T47D (cell line): ENCODE results near the gene GRAMD1C.
"Not testable (repeated sequence)": the region's sequence is repeated elsewhere in the genome, so short reads cannot be mapped to it uniquely, and the experiment has no call there.

Source experiments
- DNase-seq, 2 experiments: peaks; one replicate each; pipeline versions ENCODE4 v3.0.0 to v3.0.0-alpha.2; 2011 to 2012; ENCODE audit warnings: low read depth in 1 of 2, low spot score in 1 of 2
- JUND ChIP-seq: IDR thresholded peaks from 2 replicates; pipeline ENCODE4 v1.6.1; 2012; ENCODE audit warnings: low read depth
- in situ Hi-C: cut with HindIII; loops from 2 replicates; pipeline ENCODE4 v1.10.0; 2016; ENCODE audit warnings: low sequenced_read_pairs, low pct_unique_long_range_greater_than_20kb

The GRAMD1C gene

DNA sequence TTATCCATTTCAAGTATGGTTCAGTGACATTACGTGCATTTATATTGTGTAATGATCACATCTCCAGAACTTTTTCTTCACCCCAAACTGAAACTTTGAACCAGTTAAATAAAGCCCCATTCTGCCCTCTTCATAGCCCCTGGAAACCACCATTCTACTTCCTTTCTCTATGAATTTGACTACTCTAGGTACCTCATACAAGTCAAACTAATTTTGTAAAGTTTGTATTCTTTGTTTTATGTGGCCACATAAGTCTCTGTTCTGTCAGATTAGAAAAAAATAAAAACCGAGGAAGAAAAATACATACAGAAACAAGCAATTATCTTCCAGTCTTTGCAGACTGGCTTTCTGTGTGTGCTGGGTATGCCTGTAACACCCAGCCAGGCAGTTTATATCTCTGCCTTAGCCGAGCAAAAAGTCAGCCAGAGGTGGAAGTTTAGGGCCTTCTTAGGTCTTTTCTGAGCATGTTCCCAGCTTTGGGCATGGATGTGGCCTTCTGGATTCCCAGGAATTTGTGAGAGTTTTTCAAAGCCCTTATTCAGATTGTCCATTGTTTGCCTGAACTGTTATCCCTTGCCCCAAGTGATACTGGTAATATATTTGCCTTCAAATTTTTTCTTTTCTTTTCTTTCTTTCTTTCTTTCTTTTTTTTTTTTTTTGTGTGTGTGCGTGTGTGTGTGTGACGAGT lies 6.0 kb upstream of the GRAMD1C start:
- TF ChIP-seq JUND, result no peak
- in situ Hi-C loops, result no loop called here
- DNase-seq, result no peak

DNA sequence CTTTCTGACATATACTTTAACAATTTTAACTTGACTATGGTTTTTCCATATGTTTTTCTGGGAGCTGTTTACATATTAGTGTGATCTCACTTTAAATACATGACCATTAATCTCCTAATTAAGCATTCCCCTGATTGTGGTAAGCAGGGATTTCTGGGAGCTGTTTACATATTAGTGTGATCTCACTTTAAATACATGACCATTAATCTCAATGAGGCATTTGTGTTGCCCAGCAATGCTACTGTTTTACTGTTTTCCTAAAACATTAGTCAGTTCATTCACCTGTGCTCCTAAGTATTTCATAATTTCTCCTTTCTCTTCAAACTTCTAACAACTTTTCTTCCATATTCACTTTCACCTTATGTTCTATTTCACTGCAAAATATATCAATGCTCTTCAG lies 3.6 kb upstream of the GRAMD1C start:
- no peak for DNase-seq
- TF ChIP-seq JUND, result no peak
- in situ Hi-C loops, result no loop called here

DNA sequence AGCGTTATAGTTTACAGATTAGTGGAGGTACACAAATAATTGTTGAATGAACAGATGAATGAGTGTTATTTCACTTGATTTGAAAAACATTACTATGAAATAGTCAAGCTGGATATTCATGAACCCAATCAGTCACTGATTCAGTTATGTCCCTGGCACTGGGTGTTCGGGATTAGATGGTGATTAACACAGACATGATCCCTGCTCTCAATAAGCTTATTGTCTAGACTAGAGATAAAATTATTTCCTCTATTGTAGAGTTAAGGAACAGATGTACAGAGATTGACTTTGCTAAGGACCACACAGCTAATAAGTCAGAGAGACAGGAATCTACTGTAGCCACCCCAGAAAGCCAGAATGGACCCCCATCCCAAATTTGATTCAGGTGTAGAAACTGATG lies 963 bp downstream of the GRAMD1C start:
- no peak for DNase-seq
- in situ Hi-C loops, result no loop called here
- no peak for TF ChIP-seq JUND

DNA sequence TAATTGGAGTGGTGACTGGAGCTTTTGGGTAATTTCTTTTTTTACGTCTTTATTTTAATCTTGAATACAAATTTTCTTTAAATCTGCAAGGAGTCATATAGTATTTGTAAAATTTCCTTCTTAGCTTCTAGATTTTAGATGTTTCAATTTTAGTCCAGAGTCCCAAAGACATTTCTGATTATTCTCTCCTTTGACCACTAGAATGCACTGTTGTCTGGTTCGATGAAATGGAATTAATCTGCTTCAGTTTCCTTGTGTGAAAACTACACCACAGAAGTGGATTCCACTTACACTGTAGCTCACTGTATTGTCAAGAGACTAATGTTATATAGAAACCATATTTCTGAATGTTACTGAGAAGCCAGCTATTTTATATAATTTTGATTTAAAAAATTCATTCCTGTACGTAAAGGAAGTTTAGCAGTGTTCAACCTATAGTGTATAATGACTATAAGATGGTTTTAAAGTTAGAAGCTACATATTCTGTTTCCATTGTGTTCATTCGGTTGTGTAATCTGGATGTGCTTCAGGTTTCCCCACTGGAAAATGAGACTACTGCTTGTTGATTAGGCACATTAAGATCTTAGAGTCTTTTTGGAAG lies 6.1 kb downstream of the GRAMD1C start:
- in situ Hi-C loops, result no loop called here
- no peak for TF ChIP-seq JUND
- peak; percentile 60 to 81 for DNase-seq

DNA sequence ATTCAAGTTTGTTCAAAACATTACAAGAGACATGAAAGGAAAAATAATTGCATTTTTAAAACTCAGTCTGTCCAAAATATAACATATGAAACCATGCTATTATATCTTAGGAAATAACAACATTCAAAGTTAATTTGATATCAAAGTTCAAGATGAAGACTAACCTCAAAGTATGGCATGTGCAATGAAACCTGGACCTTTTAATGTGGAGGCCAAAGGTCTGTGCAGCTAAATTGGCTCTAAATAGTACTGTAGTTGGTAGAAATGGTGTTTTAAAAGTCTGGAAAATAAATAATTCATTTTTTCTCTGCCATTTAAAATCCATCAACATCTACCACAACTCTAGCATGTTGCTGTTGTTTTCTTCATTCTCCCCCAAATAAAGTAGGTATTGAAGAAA lies 8.7 kb downstream of the GRAMD1C start:
- in situ Hi-C loops, result no loop called here
- no peak for DNase-seq
- TF ChIP-seq JUND, result no peak

DNA sequence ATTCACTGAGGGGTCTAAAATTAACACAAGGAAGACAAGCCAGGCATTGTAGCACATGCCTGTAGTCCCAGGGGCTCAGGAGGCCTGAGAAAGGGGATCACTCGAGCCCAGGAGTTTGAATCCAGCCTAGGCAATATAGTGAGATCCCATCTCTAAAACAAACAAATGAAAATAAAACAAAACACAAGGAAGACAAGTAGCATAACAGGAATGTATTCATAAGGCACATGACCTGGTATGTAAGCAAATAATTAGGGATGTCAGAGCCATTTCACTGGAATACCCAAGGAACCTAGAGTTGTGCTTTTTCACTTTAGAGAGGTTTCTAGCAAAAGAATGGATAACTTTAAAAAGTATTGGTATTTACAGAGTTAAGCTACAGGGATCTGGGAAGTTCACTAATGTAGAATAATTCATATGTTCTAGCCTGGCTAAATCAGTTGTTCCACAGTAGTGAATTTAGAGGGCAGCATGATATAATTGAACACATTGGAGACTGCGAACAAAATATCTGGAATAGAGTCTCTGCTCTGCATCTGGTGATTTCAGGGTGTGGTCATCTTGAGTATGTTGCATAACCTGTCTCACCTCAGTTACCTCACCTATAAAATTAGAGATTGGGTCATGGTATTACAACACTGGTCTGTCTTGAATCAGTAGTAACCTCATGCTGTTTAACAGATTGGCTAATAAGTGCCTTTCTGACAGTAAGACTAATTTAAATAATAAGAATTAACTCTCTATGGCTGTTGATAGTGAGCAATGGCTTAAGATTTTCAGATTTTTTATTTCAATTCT lies 9.3 kb downstream of the GRAMD1C start:
- peak; percentile 25 to 60 for DNase-seq
- peak; percentile 9; the same call in 1 of the 2 replicates for TF ChIP-seq JUND
- in situ Hi-C loops, result no loop called here

DNA sequence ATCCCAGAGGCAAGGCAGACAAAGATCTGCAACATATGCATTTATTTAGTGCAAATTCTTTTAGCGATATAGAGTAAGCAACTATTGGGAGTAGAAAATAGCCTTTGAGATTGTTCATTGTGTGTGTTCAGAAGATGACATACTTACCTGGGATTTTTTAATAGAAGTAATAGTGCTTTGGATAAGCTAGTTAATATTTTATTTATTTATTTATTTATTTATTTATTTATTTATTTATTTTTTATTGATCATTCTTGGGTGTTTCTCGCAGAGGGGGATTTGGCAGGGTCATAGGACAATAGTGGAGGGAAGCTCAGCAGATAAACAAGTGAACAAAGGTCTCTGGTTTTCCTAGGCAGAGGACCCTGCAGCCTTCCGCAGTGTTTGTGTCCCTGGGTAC lies 10.5 kb downstream of the GRAMD1C start:
- DNase-seq, in situ Hi-C loops: not testable (repeated sequence)

DNA sequence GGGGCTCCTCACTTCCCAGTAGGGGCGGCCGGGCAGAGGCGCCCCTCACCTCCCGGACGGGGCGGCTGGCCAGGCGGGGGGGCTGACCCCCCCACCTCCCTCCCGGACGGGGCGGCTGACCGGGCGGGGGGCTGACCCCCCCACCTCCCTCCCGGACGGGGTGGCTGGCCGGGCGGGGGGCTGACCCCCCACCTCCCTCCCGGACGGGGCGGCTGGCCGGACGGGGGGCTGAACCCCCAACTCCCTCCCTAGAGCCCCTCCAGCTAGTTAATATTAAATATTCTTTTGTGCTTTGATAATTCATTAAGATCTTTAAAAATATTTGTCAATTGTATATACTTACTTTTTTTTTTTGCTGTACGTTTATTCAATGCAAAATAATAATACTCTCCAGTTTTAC lies 11.3 kb downstream of the GRAMD1C start:
- DNase-seq, in situ Hi-C loops: not testable (repeated sequence)

DNA sequence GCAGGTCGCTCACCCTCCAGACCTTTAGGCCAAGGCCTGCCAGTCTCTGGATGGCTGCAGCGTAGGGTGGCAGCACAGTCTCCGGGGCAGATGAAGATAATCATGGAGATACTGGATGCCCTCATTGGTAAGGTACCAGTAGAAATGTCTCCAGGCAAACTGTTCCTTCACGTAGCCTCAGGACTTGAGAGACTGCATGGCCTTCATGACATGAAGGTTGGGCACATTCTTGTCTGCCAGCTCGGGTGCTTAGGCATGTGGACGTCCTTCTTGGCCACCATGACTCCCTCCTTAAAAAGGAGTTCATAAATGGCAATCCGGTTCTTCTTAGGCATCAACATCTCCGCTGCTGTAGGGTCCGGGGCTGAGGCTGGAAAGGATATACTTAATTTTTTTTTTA lies 11.8 kb downstream of the GRAMD1C start:
- in situ Hi-C loops, DNase-seq: not testable (repeated sequence)

DNA sequence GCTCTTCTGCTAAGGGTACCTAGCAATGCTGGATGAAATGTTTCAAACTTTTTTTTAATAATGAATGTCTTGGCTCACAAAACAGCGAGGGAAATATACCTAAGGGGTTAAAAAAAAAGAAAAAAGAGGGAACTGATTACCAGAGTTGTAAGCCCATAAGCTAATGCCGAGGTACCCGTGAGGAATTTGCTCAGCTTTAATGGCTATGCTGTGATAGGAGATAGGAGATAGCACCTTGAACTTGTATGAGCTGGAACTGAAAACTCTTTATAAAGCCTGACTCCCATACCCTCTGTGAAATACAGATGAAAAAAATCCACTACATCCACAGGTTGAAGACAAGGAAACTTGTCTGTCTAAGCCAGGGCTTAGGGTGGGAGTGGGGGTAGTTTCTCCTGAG lies 13.9 kb downstream of the GRAMD1C start:
- in situ Hi-C loops, result no loop called here
- no peak for TF ChIP-seq JUND
- DNase-seq, result no peak

DNA sequence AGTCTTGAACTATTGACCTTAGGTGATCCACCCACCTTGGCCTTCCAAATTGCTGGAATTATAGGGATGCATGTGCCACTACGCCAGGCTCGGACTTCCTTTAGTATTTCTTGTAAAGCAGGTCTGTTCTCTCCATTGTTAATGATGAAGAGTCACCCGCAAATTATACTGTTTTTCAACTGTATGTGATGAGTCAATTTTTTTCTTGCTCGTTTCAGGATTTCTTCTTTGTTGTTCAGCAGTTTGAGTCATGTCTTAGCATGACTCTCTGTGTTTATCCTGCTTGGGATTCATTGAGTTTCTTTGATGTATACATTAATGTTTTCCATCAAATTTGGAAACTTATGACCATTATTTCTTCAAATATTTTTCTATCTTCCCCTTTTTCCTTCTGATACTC lies 28.9 kb downstream of the GRAMD1C start:
- DNase-seq, result no peak
- no peak for TF ChIP-seq JUND
- in situ Hi-C loops, result no loop called here

DNA sequence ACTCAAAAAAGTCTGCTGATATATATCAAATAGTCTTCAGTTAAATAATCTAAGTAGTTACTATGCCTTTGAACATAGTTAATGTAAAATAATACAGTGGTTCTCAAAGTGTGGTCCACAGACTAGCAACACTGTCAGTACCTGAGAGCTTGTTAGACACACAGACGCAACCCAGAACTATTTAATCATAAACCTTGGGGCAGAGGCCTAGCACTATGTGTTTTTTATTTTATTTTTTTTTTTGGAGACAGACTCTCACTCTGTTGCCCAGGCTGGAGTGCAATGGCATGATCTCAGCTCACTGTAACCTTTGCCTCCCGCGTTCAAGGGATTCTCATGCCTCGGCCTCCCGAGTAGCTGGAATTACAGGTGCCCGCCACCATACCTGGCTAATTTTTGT lies 34.7 kb downstream of the GRAMD1C start:
- TF ChIP-seq JUND, result no peak
- in situ Hi-C loops, result no loop called here
- no peak for DNase-seq

DNA sequence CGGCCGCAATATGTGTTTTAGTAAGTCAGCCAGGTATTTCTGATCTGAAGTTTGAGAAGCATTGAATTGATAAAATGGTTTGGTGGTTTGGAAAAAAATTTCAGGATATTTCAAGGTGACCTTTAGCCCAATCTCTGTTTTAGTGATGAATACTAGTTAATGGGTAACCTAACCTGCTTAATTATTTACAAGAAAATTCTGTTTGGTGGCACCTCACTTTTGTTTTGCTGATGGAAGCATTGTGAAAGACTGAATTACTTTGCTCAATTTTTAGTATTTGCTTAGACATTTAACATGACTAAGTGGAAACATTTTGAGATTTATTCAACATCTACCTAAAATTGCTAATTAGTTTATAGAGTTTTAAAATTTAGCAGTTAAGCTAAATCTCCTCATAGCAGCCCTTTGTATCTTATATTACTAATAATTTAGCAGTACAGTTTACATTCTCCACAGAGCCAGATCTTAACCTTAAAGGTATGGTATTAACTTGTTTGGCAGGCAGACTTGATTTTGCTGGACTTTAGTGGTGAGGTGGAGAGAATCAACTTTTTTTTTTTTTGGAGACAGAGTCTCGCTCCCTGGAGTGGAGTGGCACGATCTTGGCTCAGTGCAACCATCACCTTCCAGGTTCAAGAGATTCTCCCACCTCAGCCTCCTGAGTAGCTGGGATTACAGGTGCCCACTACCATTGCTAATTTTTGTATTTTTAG lies 35.4 kb downstream of the GRAMD1C start:
- no peak for TF ChIP-seq JUND
- no peak for DNase-seq
- in situ Hi-C loops, result no loop called here
